HCT116 (cell line): ENCODE results near the gene ESRRA. TPM values are rescaled to one million over a fixed set of nuclear protein-coding genes. Genes with fewer than 3 reads are reported as not detected.

Source experiments
- ATAC-seq: fragments of 200-7000 bp; cut with Tn5 transposase; 2 replicates; pipeline ENCODE4 v1.9.1; 2020; ENCODE audit warnings: mild to moderate bottlenecking, moderate library complexity
- BruUV-seq: library from RNA; stranded (reverse); fragments of 400-500 nt; replicated peaks from 2 replicates; lab custom pipeline; 2021; lab: Mats Ljungman, UMichigan
- CTCF ChIA-PET: fragments of 300-600 bp; sonication (Branson Sonifier 250); formaldehyde crosslinking; loops from one replicate; lab custom pipeline; 2021; ENCODE audit warnings: antibody characterized with exemption; lab: Charles Lee
- POLR2A ChIA-PET: fragments of 300-600, 350-600 bp; sonication (Branson Sonifier 250); formaldehyde crosslinking; loops from one replicate; lab custom pipeline; 2021; ENCODE audit warnings: antibody characterized with exemption; lab: Charles Lee
- RAD21 ChIA-PET, 2 experiments: fragments of 300-600 bp; sonication (Branson Sonifier 250); formaldehyde crosslinking; loops; one replicate each; lab custom pipeline; 2023; ENCODE audit warnings: low total read pairs in 2 of 2; ENCODE audit not compliant: uncharacterized antibody in 2 of 2, unreplicated experiment in 2 of 2, low non-redundant PET in 1 of 2; lab: Charles Lee
- DNase-seq: peaks from one replicate; pipeline ENCODE4 v3.0.0-alpha.2; 2010; ENCODE audit warnings: low read depth, low spot score
- H2AFZ ChIP-seq: fragments of 200-600 bp; shearing (Covaris generic), sonication (generic); 2 replicates; pipeline ENCODE4 v1.6.1; 2017; ENCODE audit warnings: low read depth, mixed run types, mixed read lengths, antibody characterized with exemption, low read length; ENCODE audit not compliant: poor library complexity, severe bottlenecking
- H3K27ac ChIP-seq: 2 replicates; pipeline ENCODE4 v1.5.1; 2012; ENCODE audit warnings: low read depth, low read length
- H3K27me3 ChIP-seq: fragments of 200-600 bp; sonication (generic); 2 replicates; pipeline ENCODE4 v1.6.1; 2016; ENCODE audit warnings: mixed run types, low read length, mixed read lengths; ENCODE audit not compliant: insufficient read depth
- H3K36me3 ChIP-seq, 2 experiments: fragments of 200-500 bp in 1 of 2; fragments of 200-600 bp in 1 of 2; sonication (Bioruptor generic) in 1 of 2; sonication (generic) in 1 of 2; 2 replicates each; pipeline versions ENCODE4 v1.5.1 to v1.6.1; 2014 to 2016; ENCODE audit warnings: low read length in 2 of 2, inconsistent platforms in 1 of 2, mixed read lengths in 1 of 2, mixed run types in 1 of 2; ENCODE audit not compliant: insufficient read depth in 2 of 2, control insufficient read depth in 1 of 2
- H3K4me1 ChIP-seq, 2 experiments: fragments of 200-600 bp in 1 of 2; sonication (generic) in 1 of 2; 2 replicates each; pipeline versions ENCODE4 v1.5.1 to v1.6.1; 2012 to 2017; ENCODE audit warnings: low read length in 2 of 2, inconsistent platforms in 1 of 2, mild to moderate bottlenecking in 1 of 2, mixed read lengths in 1 of 2, mixed run types in 1 of 2, moderate library complexity in 1 of 2; ENCODE audit not compliant: insufficient read depth in 2 of 2, control insufficient read depth in 1 of 2
- H3K4me2 ChIP-seq: fragments of 200-600 bp; sonication (generic); 2 replicates; pipeline ENCODE4 v1.6.1; 2017; ENCODE audit warnings: mixed run types, low read length, mixed read lengths
- H3K4me3 ChIP-seq, 2 experiments: fragments of 200-600 bp in 1 of 2; sonication (generic) in 1 of 2; replicated peaks in 1 of 2; 2 replicates each; pipeline ENCODE4 v1.5.1; 2011 to 2016; ENCODE audit warnings: low read length in 2 of 2, control low read depth in 1 of 2, low read depth in 1 of 2, mild to moderate bottlenecking in 1 of 2, mixed read lengths in 1 of 2, mixed run types in 1 of 2
- H3K79me2 ChIP-seq: fragments of 200-600 bp; sonication (generic); 2 replicates; pipeline ENCODE4 v1.6.1; 2017; ENCODE audit warnings: mild to moderate bottlenecking, mixed run types, low read length, moderate library complexity, mixed read lengths; ENCODE audit not compliant: insufficient read depth
- H3K9ac ChIP-seq: fragments of 200-600 bp; sonication (generic); 2 replicates; pipeline ENCODE4 v1.6.1; 2016; ENCODE audit warnings: low read length, mixed read lengths
- H3K9me2 ChIP-seq: fragments of 200-600 bp; sonication (generic), shearing (Covaris generic); 2 replicates; pipeline ENCODE4 v1.6.1; 2017; ENCODE audit warnings: mixed run types, mild to moderate bottlenecking, moderate library complexity; ENCODE audit not compliant: insufficient read depth
- H3K9me3 ChIP-seq, 2 experiments: fragments of 200-500 bp in 1 of 2; fragments of 200-600 bp in 1 of 2; sonication (Bioruptor generic) in 1 of 2; sonication (generic) in 1 of 2; 2 replicates each; pipeline ENCODE4 v1.6.1; 2014 to 2017; ENCODE audit warnings: low read length in 2 of 2, mixed read lengths in 2 of 2, inconsistent platforms in 1 of 2, low read depth in 1 of 2, mild to moderate bottlenecking in 1 of 2, mixed run types in 1 of 2, moderate library complexity in 1 of 2; ENCODE audit not compliant: control insufficient read depth in 1 of 2, insufficient read depth in 1 of 2
- H4K20me1 ChIP-seq: fragments of 200-600 bp; sonication (generic), shearing (Covaris generic); 2 replicates; pipeline ENCODE4 v1.6.1; 2017; ENCODE audit warnings: mixed run types, mild to moderate bottlenecking, moderate library complexity; ENCODE audit not compliant: insufficient read depth
- EGR1 ChIP-seq: IDR thresholded peaks from 2 replicates; pipeline ENCODE4 v1.6.1; 2012; ENCODE audit warnings: low read depth
- EZH2 ChIP-seq: fragments of 200-600 bp; sonication (generic); IDR thresholded peaks from 2 replicates; pipeline ENCODE4 v1.6.1; 2017; ENCODE audit warnings: antibody characterized with exemption, mixed run types
- EZH2phosphoT487 ChIP-seq: fragments of 200-600 bp; IDR thresholded peaks from 2 replicates; pipeline ENCODE4 v1.6.1; 2018; ENCODE audit warnings: antibody characterized with exemption, borderline replicate concordance
- FOSL1 ChIP-seq: IDR thresholded peaks from 2 replicates; pipeline ENCODE4 v1.6.1; 2012; ENCODE audit warnings: low read depth
- POLR2A ChIP-seq: IDR thresholded peaks from 2 replicates; pipeline ENCODE4 v1.7.0; 2011; ENCODE audit warnings: borderline replicate concordance; ENCODE audit not compliant: insufficient read depth, insufficient read length; ENCODE audit errors: extremely low read depth
- POLR2AphosphoS5 ChIP-seq: IDR thresholded peaks from 2 replicates; pipeline ENCODE4 v1.6.1; 2011; ENCODE audit warnings: mild to moderate bottlenecking, low read depth, low read length, moderate library complexity
- RAD21 ChIP-seq: IDR thresholded peaks from 2 replicates; pipeline ENCODE4 v1.6.1; 2012; ENCODE audit warnings: low read depth, mild to moderate bottlenecking
- SIN3A ChIP-seq: IDR thresholded peaks from 2 replicates; pipeline ENCODE4 v1.6.1; 2012; ENCODE audit warnings: low read depth
- SRF ChIP-seq: IDR thresholded peaks from 2 replicates; pipeline ENCODE4 v1.6.1; 2012; ENCODE audit warnings: low read depth
- TCF7L2 ChIP-seq: IDR thresholded peaks from 2 replicates; pipeline ENCODE4 v1.7.0; 2011; ENCODE audit warnings: borderline replicate concordance, inconsistent platforms; ENCODE audit not compliant: insufficient read depth, insufficient read length; ENCODE audit errors: extremely low read depth
- ZFX ChIP-seq: fragments of 450-650 bp; IDR thresholded peaks from 2 replicates; pipeline ENCODE4 v1.6.1; 2017
- ZNF274 ChIP-seq: fragments of 200-500 bp; sonication (Bioruptor generic); IDR thresholded peaks from 2 replicates; pipeline ENCODE4 v1.6.1; 2014; ENCODE audit warnings: mild to moderate bottlenecking, low read depth, low read length, inconsistent platforms
- intact Hi-C: fragments of 100-400 bp; cut with micrococcal nuclease; formaldehyde crosslinking; loops from 2 replicates; pipeline ENCODE4 v1.10.0; 2022
- total RNA-seq: library from RNA; stranded (reverse); gene quantifications from one replicate; pipeline ENCODE4 v1.2.1, GENCODE V29; 2021; ENCODE audit not compliant: unreplicated experiment
- TF ChIP-seq, protein P1 (sequence below): IDR thresholded peaks from 2 replicates; pipeline ENCODE4 v1.6.1; 2012
- TF ChIP-seq, protein P2 (sequence below), 3 experiments: fragments of 200-600 bp in 1 of 3; sonication (generic) in 1 of 3; IDR thresholded peaks in 2 of 3; conservative IDR thresholded peaks in 1 of 3; 2 replicates each; pipeline ENCODE4 v1.5.1; 2012 to 2017; ENCODE audit warnings: low read depth in 2 of 3, low read length in 2 of 3, antibody characterized with exemption in 1 of 3, borderline replicate concordance in 1 of 3, control low read depth in 1 of 3, mild to moderate bottlenecking in 1 of 3, mixed read lengths in 1 of 3, mixed run types in 1 of 3, moderate library complexity in 1 of 3; ENCODE audit not compliant: insufficient read depth in 1 of 3
- TF ChIP-seq, protein P3 (sequence below): IDR thresholded peaks from 2 replicates; pipeline ENCODE4 v1.6.1; 2011; ENCODE audit warnings: mild to moderate bottlenecking, low read length, moderate library complexity; ENCODE audit not compliant: insufficient replicate concordance; ENCODE audit errors: extremely low read depth
- TF ChIP-seq, protein P4 (sequence below): IDR thresholded peaks from 2 replicates; pipeline ENCODE4 v1.6.1; 2012
- TF ChIP-seq, protein P5 (sequence below): IDR thresholded peaks from 2 replicates; pipeline ENCODE4 v1.6.1; 2012; ENCODE audit warnings: low read depth

ESRRA gene
- total RNA-seq, 1 experiment from 2014 or later, result 62.7 TPM

DNA sequence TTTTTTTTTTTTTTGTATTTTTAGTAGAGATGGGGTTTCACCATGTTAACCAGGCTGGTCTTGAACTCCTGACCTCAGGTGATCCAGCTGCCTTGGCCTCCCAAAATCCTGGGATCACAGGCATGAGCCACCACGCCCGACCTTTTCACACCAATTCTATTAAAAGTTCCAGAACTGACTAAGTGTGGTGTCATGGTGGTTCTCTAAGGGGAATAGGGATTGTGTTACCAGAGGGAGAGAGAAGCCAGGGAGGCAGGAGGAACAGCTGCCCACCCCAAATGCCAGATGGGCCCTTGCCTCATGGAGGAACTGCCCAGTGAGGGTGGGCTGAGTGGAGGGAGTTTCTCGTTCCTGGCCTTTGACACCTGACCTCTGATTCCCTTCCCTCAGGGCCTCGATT, 59.6 kb downstream of the ESRRA start:
- Histone ChIP-seq H3K36me3 (peaks cover 18 to 68% of the 10 kb centered on the region in 2 experiments), H3K79me2 (peaks cover 27% of the 10 kb centered on the region; the same call in 1 of the 2 replicates), H3K9ac (no peak overlapping the region), H3K9me3 (no peaks in the 10 kb centered on the region), H2AFZ (no peak overlapping the region), H3K27ac (no peak overlapping the region), H3K27me3 (no peaks in the 10 kb centered on the region), H3K4me1 (peaks cover 5 to 13% of the 10 kb centered on the region in 2 experiments; a peak in 2 of 4 replicates), H3K4me3 (no peak overlapping the region), H3K4me2 (no peak overlapping the region), H3K9me2 (no peaks in the 10 kb centered on the region), H4K20me1 (no peaks in the 10 kb centered on the region)
- intact Hi-C loops, result no loop called here
- RAD21 ChIA-PET, result no interaction called here
- no peak for DNase-seq
- no TSS peak for BruUV-seq
- POLR2A ChIA-PET, result interaction anchor here (1.0 to 1.6 kb wide), 2 partner anchors 22 to 47 kb away, joined by 3 to 4 read pairs; partner anchors contain the start of genes PRDX5 and TRMT112
- ATAC-seq, result no peak
- TF ChIP-seq SIN3A (no peak), SRF (no peak), ZFX (no peak), EZH2 (no peak), RAD21 (no peak), EGR1 (no peak), TCF7L2 (no peak), EZH2phosphoT487 (no peak), FOSL1 (no peak), POLR2AphosphoS5 (no peak), POLR2A (no peak), ZNF274 (no peak)
- TF ChIP-seq, protein P1, sequence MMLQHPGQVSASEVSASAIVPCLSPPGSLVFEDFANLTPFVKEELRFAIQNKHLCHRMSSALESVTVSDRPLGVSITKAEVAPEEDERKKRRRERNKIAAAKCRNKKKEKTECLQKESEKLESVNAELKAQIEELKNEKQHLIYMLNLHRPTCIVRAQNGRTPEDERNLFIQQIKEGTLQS, result no peak
- TF ChIP-seq, protein P2, sequence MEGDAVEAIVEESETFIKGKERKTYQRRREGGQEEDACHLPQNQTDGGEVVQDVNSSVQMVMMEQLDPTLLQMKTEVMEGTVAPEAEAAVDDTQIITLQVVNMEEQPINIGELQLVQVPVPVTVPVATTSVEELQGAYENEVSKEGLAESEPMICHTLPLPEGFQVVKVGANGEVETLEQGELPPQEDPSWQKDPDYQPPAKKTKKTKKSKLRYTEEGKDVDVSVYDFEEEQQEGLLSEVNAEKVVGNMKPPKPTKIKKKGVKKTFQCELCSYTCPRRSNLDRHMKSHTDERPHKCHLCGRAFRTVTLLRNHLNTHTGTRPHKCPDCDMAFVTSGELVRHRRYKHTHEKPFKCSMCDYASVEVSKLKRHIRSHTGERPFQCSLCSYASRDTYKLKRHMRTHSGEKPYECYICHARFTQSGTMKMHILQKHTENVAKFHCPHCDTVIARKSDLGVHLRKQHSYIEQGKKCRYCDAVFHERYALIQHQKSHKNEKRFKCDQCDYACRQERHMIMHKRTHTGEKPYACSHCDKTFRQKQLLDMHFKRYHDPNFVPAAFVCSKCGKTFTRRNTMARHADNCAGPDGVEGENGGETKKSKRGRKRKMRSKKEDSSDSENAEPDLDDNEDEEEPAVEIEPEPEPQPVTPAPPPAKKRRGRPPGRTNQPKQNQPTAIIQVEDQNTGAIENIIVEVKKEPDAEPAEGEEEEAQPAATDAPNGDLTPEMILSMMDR (IDR thresholded peaks at IDR 0.05 in 2 of 3, conservative IDR thresholded peaks at IDR 0.05 in 1 of 3; ENCODE audit: borderline replicate concordance in 1 of 3, insufficient read depth in 1 of 3, low read depth in 2 of 3, low read length in 2 of 3), result no peak
- TF ChIP-seq, protein P3, sequence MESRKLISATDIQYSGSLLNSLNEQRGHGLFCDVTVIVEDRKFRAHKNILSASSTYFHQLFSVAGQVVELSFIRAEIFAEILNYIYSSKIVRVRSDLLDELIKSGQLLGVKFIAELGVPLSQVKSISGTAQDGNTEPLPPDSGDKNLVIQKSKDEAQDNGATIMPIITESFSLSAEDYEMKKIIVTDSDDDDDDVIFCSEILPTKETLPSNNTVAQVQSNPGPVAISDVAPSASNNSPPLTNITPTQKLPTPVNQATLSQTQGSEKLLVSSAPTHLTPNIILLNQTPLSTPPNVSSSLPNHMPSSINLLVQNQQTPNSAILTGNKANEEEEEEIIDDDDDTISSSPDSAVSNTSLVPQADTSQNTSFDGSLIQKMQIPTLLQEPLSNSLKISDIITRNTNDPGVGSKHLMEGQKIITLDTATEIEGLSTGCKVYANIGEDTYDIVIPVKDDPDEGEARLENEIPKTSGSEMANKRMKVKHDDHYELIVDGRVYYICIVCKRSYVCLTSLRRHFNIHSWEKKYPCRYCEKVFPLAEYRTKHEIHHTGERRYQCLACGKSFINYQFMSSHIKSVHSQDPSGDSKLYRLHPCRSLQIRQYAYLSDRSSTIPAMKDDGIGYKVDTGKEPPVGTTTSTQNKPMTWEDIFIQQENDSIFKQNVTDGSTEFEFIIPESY, result no peak
- TF ChIP-seq, protein P4, sequence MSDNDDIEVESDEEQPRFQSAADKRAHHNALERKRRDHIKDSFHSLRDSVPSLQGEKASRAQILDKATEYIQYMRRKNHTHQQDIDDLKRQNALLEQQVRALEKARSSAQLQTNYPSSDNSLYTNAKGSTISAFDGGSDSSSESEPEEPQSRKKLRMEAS, result no peak
- TF ChIP-seq, protein P5, sequence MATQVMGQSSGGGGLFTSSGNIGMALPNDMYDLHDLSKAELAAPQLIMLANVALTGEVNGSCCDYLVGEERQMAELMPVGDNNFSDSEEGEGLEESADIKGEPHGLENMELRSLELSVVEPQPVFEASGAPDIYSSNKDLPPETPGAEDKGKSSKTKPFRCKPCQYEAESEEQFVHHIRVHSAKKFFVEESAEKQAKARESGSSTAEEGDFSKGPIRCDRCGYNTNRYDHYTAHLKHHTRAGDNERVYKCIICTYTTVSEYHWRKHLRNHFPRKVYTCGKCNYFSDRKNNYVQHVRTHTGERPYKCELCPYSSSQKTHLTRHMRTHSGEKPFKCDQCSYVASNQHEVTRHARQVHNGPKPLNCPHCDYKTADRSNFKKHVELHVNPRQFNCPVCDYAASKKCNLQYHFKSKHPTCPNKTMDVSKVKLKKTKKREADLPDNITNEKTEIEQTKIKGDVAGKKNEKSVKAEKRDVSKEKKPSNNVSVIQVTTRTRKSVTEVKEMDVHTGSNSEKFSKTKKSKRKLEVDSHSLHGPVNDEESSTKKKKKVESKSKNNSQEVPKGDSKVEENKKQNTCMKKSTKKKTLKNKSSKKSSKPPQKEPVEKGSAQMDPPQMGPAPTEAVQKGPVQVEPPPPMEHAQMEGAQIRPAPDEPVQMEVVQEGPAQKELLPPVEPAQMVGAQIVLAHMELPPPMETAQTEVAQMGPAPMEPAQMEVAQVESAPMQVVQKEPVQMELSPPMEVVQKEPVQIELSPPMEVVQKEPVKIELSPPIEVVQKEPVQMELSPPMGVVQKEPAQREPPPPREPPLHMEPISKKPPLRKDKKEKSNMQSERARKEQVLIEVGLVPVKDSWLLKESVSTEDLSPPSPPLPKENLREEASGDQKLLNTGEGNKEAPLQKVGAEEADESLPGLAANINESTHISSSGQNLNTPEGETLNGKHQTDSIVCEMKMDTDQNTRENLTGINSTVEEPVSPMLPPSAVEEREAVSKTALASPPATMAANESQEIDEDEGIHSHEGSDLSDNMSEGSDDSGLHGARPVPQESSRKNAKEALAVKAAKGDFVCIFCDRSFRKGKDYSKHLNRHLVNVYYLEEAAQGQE, result no peak
- CTCF ChIA-PET, result interaction anchor here (2.1 kb wide), 1 partner anchor 8 kb away, joined by 4 read pairs; no protein-coding TSS in a partner anchor
